ENCODE results near the gene YWHAB. TPM values are rescaled to one million over a fixed set of nuclear protein-coding genes. Genes with fewer than 3 reads are reported as not detected.

The YWHAB gene
- total RNA-seq, 1 experiment from 2014 or later: 216 TPM

GRCh38 chr20:44938637-44939036 lies 53.1 kb downstream of the YWHAB start:
- Mint-ChIP-seq H3K4me1 (no peaks in the 10 kb centered on the region), H3K27ac (no peak overlapping the region), H3K27me3 (ENCODE audit: low read depth) (no peaks in the 10 kb centered on the region), H3K36me3 (peaks cover 73% of the 10 kb centered on the region), H3K4me3 (no peak overlapping the region), H3K9me3 (no peaks in the 10 kb centered on the region)
- TF ChIP-seq GABPB1 (CRISPR knock-in tag; IDR thresholded peaks at IDR 0.05) (no peak), ERG (CRISPR knock-in tag; IDR thresholded peaks at IDR 0.05) (no peak), IRF1 (CRISPR knock-in tag; IDR thresholded peaks at IDR 0.05) (no peak), GTF2I (CRISPR knock-in tag; conservative IDR thresholded peaks at IDR 0.05) (no peak), ZNF138 (CRISPR knock-in tag; conservative IDR thresholded peaks at IDR 0.05) (no peak), ZBTB21 (CRISPR knock-in tag; IDR thresholded peaks at IDR 0.05; ENCODE audit: borderline replicate concordance) (no peak), ZNF425 (CRISPR knock-in tag; conservative IDR thresholded peaks at IDR 0.05) (no peak), JUN (CRISPR knock-in tag; IDR thresholded peaks at IDR 0.05) (no peak), TEAD4 (CRISPR knock-in tag; IDR thresholded peaks at IDR 0.05) (no peak), HMGXB4 (CRISPR knock-in tag; IDR thresholded peaks at IDR 0.05) (no peak), SMAD3 (CRISPR knock-in tag; IDR thresholded peaks at IDR 0.05; ENCODE audit: borderline replicate concordance) (no peak), TCF7 (CRISPR knock-in tag; IDR thresholded peaks at IDR 0.05; ENCODE audit: low read depth) (no peak), E2F4 (CRISPR knock-in tag; IDR thresholded peaks at IDR 0.05; ENCODE audit: borderline replicate concordance, low read depth) (no peak), TEAD1 (CRISPR knock-in tag; IDR thresholded peaks at IDR 0.05) (no peak), EMX1 (CRISPR knock-in tag; IDR thresholded peaks at IDR 0.05) (no peak), NFE2L1 (CRISPR knock-in tag; IDR thresholded peaks at IDR 0.05) (no peak)
- DNase-seq (ENCODE audit: low spot score): no peak
- CTCF ChIA-PET: interaction anchor here (0.6 kb wide), 1 partner anchor 40 kb away, joined by 5 read pairs; no protein-coding TSS in a partner anchor
- ATAC-seq: no peak
- POLR2A ChIA-PET: no interaction called here

GRCh38 chr20:44941120-44941691 lies 55.7 kb downstream of the YWHAB start:
- Mint-ChIP-seq H3K4me3 (no peak overlapping the region), H3K27me3 (ENCODE audit: low read depth) (no peaks in the 10 kb centered on the region), H3K36me3 (peaks cover 76% of the 10 kb centered on the region), H3K9me3 (no peaks in the 10 kb centered on the region), H3K27ac (no peak overlapping the region), H3K4me1 (no peaks in the 10 kb centered on the region)
- DNase-seq (ENCODE audit: low spot score) (no peak), ATAC-seq (no peak)
- TF ChIP-seq ZNF512 (CRISPR knock-in tag; IDR thresholded peaks at IDR 0.05; ENCODE audit: borderline replicate concordance): no peak
- TF ChIP-seq ZNF219 (CRISPR knock-in tag; IDR thresholded peaks at IDR 0.05; ENCODE audit: borderline replicate concordance): no peak
- no peak for TF ChIP-seq PRRX2 (CRISPR knock-in tag; IDR thresholded peaks at IDR 0.05)
- no peak for TF ChIP-seq FOXJ3 (CRISPR knock-in tag; IDR thresholded peaks at IDR 0.05; ENCODE audit: borderline replicate concordance)
- no peak for TF ChIP-seq ZNF317 (CRISPR knock-in tag; IDR thresholded peaks at IDR 0.05; ENCODE audit: borderline replicate concordance, low read depth)
- TF ChIP-seq RORB (CRISPR knock-in tag; IDR thresholded peaks at IDR 0.05): no peak
- no peak for TF ChIP-seq ZNF138 (CRISPR knock-in tag; conservative IDR thresholded peaks at IDR 0.05)
- no peak for TF ChIP-seq ESRRA (CRISPR knock-in tag; IDR thresholded peaks at IDR 0.05; ENCODE audit: borderline replicate concordance)
- TF ChIP-seq NR3C1 (CRISPR knock-in tag; conservative IDR thresholded peaks at IDR 0.05; ENCODE audit: low read depth): no peak
- no peak for TF ChIP-seq PREB (CRISPR knock-in tag; IDR thresholded peaks at IDR 0.05; ENCODE audit: borderline replicate concordance)
- no peak for TF ChIP-seq TP53 (CRISPR knock-in tag; IDR thresholded peaks at IDR 0.05)
- no peak for TF ChIP-seq ATF1 (CRISPR knock-in tag; IDR thresholded peaks at IDR 0.05)
- POLR2A ChIA-PET: interaction anchor here (1.1 kb wide), 1 partner anchor 15 kb away, joined by 3 read pairs; no protein-coding TSS in a partner anchor
- CTCF ChIA-PET: interaction anchor here (1.0 to 1.5 kb wide), 4 partner anchors 10 to 198 kb away, joined by 3 to 4 read pairs (median 4); no protein-coding TSS in a partner anchor

All from WTC11 (cell line).